Activated CD8-positive, alpha-beta memory T cell treated with anti-CD3 and anti-CD28 coated beads, Interleukin-2, amount 10 ng/mL, durations not matched to agents 7 days and 5 days (primary cell): ENCODE measurements around the gene H2AZ2. TPM values are rescaled to one million over a fixed set of nuclear protein-coding genes. Genes with fewer than 3 reads are reported as not detected.

Source experiments
- ATAC-seq: fragments of 150-1000 bp; cut with Tn5 transposase; one replicate; pipeline ENCODE4 v1.10.0; 2021; ENCODE audit warnings: moderate library complexity
- CTCF ChIA-PET: fragments of 350-600 bp; sonication (Branson Sonifier 250); formaldehyde crosslinking; loops from one replicate; lab custom pipeline; 2021; ENCODE audit warnings: antibody characterized with exemption; lab: Charles Lee
- DNase-seq: peaks from one replicate; pipeline ENCODE4 v3.0.0-alpha.2; 2020
- H3K27ac Mint-ChIP-seq: one replicate; pipeline ENCODE4 v1.8.0; 2021; ENCODE audit warnings: mild to moderate bottlenecking, mixed read lengths
- H3K27me3 Mint-ChIP-seq: one replicate; pipeline ENCODE4 v1.8.0; 2021; ENCODE audit warnings: mixed read lengths
- H3K36me3 Mint-ChIP-seq: one replicate; pipeline ENCODE4 v1.8.0; 2021; ENCODE audit warnings: mild to moderate bottlenecking, mixed read lengths
- H3K4me1 Mint-ChIP-seq: one replicate; pipeline ENCODE4 v1.8.0; 2021; ENCODE audit warnings: mixed read lengths
- H3K4me3 Mint-ChIP-seq: one replicate; pipeline ENCODE4 v1.8.0; 2021; ENCODE audit warnings: mild to moderate bottlenecking, moderate library complexity, mixed read lengths
- H3K9me3 Mint-ChIP-seq: one replicate; pipeline ENCODE4 v1.8.0; 2022; ENCODE audit warnings: low read depth, mixed read lengths
- total RNA-seq, 2 experiments: library from RNA; stranded (reverse); gene quantifications; one replicate each; pipeline ENCODE4 v1.2.3, GENCODE V29; 2021

H2AZ2 gene
- total RNA-seq, result 100 to 1,000 TPM; 302 to 331 TPM

DNA sequence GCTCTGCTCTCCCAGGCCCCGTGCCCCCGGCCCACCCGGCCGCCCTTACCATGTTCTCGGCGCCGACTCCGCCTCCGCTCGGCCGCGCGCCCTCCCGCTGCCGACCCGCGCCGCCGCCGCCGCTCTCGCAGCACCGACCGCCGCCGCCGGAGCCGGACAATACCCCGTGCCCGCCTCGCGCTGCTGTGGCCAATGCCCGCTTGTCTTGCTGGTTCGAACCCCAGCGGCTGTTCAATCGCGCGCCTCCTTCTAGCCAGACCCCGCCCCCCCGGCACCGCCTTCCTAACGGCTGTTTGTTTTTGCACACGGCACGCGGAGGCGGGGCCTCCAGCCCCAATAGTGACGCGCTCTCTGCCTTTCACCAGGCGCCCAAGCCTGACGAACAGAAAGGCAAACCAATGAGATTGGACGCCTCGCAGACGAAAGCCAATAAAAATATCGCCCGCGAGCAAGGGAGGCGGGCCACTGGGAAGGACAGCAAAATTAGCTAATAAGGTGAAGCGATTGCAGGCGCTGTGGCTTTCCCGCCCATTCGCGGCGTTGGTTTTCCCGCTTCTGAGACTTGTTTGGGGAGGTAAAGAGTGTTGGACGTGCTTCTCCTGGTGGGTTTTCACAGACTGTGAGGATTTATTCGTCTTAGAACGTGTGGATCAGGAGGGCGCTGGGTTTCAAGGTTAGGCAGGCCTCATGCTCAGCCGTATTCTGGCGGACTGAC lies at the start of gene H2AZ2:
Gene H2AZ2, minus strand, starts transcription at position 168 of the 715 bp plus-strand sequence. Its CDS starts 116 bp downstream, at position 52.
- H3K4me1 Mint-ChIP-seq, result peaks cover 34% of the 10 kb centered on the region
- H3K4me3 Mint-ChIP-seq, result peak within 1 kb of the TSS; percentile 97
- H3K9me3 Mint-ChIP-seq, result no peaks in the 10 kb centered on the region
- CTCF ChIA-PET, result interaction anchor here (0.9 to 5.4 kb wide), 18 partner anchors 10 to 289 kb away, joined by 3 to 44 read pairs (median 4); partner anchors contain the start of genes DDX56, OGDH, PPIA and PURB
- peaks cover 15% of the 10 kb centered on the region for H3K36me3 Mint-ChIP-seq
- ATAC-seq (peak; percentile 87), DNase-seq (peak; percentile 100)
- H3K27me3 Mint-ChIP-seq, result no peaks in the 10 kb centered on the region
- peak within 1 kb of the TSS; percentile 99 for H3K27ac Mint-ChIP-seq

DNA sequence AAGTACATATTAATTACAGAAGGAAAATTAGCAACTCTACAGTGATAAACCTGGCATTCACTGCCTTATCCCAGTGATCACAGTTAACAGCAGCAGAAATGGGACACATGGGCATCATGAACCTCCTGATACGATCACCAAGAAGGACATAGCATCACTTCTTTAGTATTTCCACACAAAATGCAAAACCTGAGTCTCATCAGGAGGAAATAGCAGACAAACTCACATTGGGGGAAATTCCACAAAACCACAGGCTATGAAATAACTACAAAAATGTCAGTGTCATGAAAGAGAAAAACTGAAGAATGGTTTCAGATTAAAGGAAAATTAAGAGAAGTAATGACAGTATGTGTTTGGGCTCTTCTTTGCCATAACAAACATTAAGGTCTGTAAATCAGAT lies 49.4 kb upstream of the H2AZ2 start:
- Mint-ChIP-seq H3K27ac (peak overlapping the region; percentile 3), H3K4me1 (peaks cover 12% of the 10 kb centered on the region), H3K27me3 (no peaks in the 10 kb centered on the region), H3K4me3 (no peak overlapping the region), H3K36me3 (no peaks in the 10 kb centered on the region), H3K9me3 (no peaks in the 10 kb centered on the region)
- no peak for DNase-seq
- no peak for ATAC-seq
- CTCF ChIA-PET, result interaction anchor here (1.2 kb wide), 1 partner anchor 13 kb away, joined by 3 read pairs; the partner anchor contains the start of gene PURB

DNA sequence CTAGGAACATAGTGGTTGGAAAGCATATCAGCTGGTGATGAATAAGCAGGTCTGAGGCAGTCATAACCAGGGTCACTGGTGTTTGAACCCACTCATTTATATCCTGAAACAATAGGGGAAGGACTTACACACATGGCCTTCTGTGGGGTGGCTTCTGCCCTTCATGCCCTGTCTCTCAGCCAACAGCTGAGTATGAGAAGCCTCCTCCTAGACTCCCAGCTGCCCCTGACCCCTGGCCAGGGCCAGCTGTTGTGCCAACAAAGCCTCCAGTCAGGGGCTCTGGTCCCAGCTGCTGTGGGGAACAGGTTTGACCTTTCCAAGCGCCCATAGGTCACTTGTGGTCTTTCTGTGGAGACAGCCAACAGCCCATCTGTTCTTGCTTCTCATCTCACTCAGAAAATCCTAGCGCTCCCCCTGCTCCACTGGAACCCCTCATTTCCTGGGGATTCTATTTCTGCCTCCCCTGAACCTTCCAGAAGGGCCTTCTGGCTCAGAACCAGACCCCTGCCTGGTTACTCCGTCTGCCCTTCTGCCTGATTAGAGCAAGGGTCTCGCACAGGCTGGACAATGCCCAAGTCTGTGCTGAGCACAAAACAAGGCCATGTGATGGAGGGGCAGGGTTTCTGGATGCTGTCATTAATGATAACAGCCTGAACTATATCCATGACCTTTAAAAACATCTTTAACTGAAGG lies 47.1 kb upstream of the H2AZ2 start:
- Mint-ChIP-seq H3K27ac (no peak overlapping the region), H3K4me3 (no peak overlapping the region), H3K9me3 (no peaks in the 10 kb centered on the region), H3K36me3 (no peaks in the 10 kb centered on the region), H3K27me3 (no peaks in the 10 kb centered on the region), H3K4me1 (peaks cover 28% of the 10 kb centered on the region)
- DNase-seq, result peak; percentile 39
- no peak for ATAC-seq
- CTCF ChIA-PET, result interaction anchor here (0.9 to 1.5 kb wide), 4 partner anchors 9 to 78 kb away, joined by 3 read pairs; no protein-coding TSS in a partner anchor

DNA sequence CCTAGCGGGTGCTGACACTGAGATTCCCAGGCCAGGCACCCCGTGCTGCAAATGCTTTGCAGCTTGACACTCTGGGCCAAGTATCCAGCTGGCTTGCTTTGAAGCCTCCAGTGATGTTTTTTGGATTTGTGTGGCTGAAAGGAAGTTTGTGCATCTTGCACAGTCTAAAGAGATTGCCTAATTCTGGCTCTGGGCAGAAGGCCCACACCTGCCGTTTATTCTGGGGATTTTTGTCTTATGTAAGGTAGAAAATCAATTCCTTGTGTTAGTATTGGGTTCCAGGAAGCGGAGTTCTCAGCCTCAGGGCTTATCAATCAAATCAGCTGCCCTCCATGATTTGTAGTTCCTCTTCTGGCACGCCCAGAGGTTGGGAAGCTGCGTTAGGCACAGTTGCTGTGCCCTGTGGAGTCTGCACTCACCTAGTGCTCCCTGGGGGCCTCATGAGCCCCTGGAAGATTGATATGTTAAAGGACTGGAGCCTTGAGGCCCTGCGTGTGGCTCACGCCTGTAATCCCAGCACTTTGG lies 45.9 kb upstream of the H2AZ2 start:
- Mint-ChIP-seq H3K9me3 (no peaks in the 10 kb centered on the region), H3K4me3 (no peak overlapping the region), H3K27ac (no peak overlapping the region), H3K4me1 (peaks cover 28% of the 10 kb centered on the region), H3K36me3 (no peaks in the 10 kb centered on the region), H3K27me3 (no peaks in the 10 kb centered on the region)
- ATAC-seq, result no peak
- peak; percentile 25 for DNase-seq
- CTCF ChIA-PET, result interaction anchor here (0.9 to 1.5 kb wide), 4 partner anchors 8 to 36 kb away, joined by 3 read pairs; no protein-coding TSS in a partner anchor

DNA sequence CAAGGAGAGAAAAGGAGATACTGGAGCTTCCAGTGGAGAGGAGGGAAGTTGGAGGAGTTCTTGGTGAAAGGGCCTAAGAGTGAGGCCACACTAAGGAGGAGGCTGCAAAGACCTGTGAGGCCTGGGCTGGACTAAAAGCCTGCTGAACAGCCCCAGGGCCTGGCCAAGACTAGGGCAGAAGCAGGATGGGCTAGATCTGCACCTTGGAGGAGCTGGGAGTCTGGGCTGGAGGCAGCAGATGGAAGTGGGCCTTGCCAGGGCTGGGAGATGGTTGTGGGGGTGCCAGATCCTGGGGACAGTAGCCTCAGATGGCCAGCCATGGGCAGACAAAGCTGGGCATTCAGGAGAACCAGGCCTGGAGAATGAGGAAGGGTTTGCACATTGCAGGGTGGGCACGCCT lies 43.9 kb upstream of the H2AZ2 start:
- Mint-ChIP-seq H3K27me3 (no peaks in the 10 kb centered on the region), H3K9me3 (no peaks in the 10 kb centered on the region), H3K4me1 (peaks cover 33% of the 10 kb centered on the region), H3K27ac (peak overlapping the region; percentile 94), H3K36me3 (no peaks in the 10 kb centered on the region), H3K4me3 (no peak overlapping the region)
- peak; percentile 38 for DNase-seq
- CTCF ChIA-PET, result interaction anchor here (1.1 to 1.7 kb wide), 6 partner anchors 9 to 244 kb away, joined by 3 to 5 read pairs (median 4); no protein-coding TSS in a partner anchor
- ATAC-seq, result peak; percentile 14

DNA sequence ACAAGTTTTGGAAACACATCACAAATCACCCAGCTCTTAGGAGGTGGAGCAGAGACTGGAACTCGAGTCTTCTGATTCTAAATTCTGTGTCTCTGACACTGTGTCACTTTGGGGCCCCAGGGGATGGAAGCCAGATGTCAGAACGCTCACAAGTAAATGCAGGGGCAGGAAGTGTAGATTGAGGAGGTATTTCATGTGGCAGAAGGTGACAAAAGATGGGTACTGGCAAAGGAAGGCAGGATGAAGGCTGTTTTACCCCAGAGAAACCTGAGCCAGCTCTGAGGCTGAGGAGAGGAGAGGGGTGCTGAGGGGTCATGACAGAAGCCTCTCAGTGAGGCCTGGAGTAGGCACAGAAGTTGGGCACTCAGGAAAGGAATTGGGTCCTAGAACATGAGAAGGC lies 43.5 kb upstream of the H2AZ2 start:
- no peak overlapping the region for H3K4me3 Mint-ChIP-seq
- H3K27ac Mint-ChIP-seq, result peak overlapping the region; percentile 94
- DNase-seq (peak; percentile 58), ATAC-seq (peak; percentile 58)
- H3K9me3 Mint-ChIP-seq, result no peaks in the 10 kb centered on the region
- CTCF ChIA-PET, result interaction anchor here (1.1 to 1.7 kb wide), 6 partner anchors 9 to 245 kb away, joined by 3 to 5 read pairs (median 4); no protein-coding TSS in a partner anchor
- H3K4me1 Mint-ChIP-seq, result peaks cover 35% of the 10 kb centered on the region
- no peaks in the 10 kb centered on the region for H3K27me3 Mint-ChIP-seq
- no peaks in the 10 kb centered on the region for H3K36me3 Mint-ChIP-seq

DNA sequence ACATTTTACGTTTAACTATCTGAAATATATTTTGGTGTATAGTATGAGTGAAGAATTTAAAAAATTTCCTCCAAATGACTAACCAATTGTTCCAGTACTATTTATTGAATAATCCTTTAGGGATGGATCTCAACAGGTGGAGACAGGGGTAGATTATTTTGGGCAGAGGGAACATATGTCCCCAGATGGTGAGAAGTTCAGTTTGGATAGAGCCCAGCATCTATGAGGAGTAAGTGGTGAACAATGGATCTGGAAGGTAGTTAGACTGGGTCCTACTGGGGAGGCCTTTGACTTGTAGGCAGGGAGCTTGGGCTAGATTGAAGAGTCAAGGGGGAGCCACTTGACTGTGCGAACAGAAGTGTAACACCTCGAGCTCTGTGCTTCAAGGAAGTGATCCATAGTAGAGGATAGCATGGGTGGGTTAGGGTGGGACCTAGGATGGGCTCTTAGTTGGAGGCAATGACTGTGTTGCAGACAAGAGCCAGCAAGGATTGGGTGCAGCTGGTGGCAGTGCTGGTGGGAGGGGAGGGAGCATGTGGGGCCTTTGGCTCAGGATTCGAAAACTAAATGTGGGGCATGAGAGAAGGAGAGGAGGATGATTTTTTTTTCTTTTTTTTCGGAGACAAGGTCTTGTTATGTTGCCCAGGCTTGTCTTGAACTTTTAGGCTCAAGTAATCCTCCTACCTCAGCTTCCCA lies 41.3 kb upstream of the H2AZ2 start:
- Mint-ChIP-seq H3K36me3 (peaks cover 3% of the 10 kb centered on the region), H3K4me1 (peaks cover 42% of the 10 kb centered on the region), H3K27me3 (no peaks in the 10 kb centered on the region), H3K27ac (peak overlapping the region; percentile 54), H3K9me3 (no peaks in the 10 kb centered on the region), H3K4me3 (no peak overlapping the region)
- DNase-seq (peak; percentile 33), ATAC-seq (no peak)
- CTCF ChIA-PET, result interaction anchor here (1.6 kb wide), 1 partner anchor 32 kb away, joined by 5 read pairs; no protein-coding TSS in a partner anchor

DNA sequence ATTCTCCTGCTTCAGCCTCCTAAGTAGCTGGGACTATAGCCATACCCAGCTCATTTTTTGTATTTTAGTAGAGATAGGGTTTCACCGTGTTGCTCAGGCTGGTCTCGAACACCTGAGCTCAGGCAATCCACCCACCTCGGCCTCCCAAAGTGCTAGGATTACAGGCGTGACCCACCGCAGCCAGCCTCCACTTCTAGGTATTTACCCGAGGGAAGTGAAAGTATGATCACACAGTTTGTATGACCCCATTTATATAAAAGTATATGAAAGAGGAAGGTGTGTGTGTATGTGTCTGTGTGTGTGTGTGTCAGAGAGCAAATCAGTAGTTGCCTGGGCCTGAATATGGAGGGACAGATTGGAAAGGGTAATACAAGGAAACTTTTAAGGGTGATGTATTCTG lies 39.4 kb upstream of the H2AZ2 start:
- H3K9me3 Mint-ChIP-seq, result no peaks in the 10 kb centered on the region
- CTCF ChIA-PET, result no interaction called here
- H3K4me3 Mint-ChIP-seq, result no peak overlapping the region
- H3K27ac Mint-ChIP-seq, result peak overlapping the region; percentile 100
- no peak for ATAC-seq
- peaks cover 19% of the 10 kb centered on the region for H3K36me3 Mint-ChIP-seq
- peaks cover 58% of the 10 kb centered on the region for H3K4me1 Mint-ChIP-seq
- DNase-seq, result no peak
- no peaks in the 10 kb centered on the region for H3K27me3 Mint-ChIP-seq

DNA sequence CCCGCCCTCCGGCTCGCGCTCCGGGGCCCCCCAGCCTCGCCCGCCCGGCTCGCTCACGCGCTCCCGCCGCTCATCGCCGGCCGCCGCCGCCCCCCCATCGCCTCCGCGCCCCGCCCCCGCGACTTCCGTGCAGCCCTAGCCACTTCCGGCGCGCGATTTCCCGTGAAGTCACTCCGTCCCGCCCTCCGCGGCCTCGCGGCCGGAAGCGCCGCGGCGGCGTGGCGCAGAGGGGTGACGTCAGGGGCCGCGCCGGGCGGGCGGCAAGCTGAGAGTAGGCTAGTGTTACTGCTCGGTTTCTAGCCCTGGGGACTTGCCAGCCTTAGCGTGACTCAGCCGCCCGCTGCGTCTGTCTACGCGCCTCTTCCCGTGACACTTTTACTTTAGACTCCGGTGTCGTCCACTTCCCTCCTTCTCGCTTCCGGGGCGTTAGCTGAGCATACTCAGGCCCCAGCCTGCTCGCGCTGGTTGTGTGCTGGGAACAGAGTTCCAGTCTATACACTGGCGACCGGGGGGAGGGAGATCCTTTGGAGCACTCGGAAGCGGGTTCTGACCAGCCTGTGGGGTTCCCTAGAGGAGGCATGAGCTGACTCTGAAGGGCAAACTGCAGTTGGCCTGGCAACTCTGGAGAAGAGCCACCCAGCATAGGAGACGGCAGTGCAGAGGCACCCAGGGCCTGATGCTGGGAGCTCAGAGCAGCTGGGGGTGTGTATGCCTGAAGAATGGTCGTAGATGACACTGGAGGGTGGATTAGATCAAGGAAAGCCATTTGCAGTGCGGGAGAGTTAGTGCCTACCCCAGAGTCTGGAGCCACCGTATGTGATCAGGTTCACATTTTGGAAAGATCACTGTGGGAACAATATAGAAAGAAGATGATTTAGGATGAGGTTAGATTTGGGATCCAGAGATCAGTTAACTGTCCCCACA lies 37.8 kb upstream of the H2AZ2 start, which contains the start of gene PURB:
Gene PURB, minus strand, starts transcription at position 137 of the 924 bp plus-strand sequence. CDS start 182 bp downstream, outside the sequence.
- DNase-seq (peak; percentile 98), ATAC-seq (peak; percentile 89)
- H3K4me1 Mint-ChIP-seq, result peaks cover 56% of the 10 kb centered on the region
- H3K36me3 Mint-ChIP-seq, result peaks cover 33% of the 10 kb centered on the region
- no peaks in the 10 kb centered on the region for H3K27me3 Mint-ChIP-seq
- H3K9me3 Mint-ChIP-seq, result no peaks in the 10 kb centered on the region
- CTCF ChIA-PET, result interaction anchor here (0.6 to 10.6 kb wide), 13 partner anchors 9 to 321 kb away, joined by 3 to 134 read pairs (median 3); partner anchors contain the start of genes H2AZ2 and TMED4
- peak within 1 kb of the TSS; percentile 93 for H3K4me3 Mint-ChIP-seq
- peak within 1 kb of the TSS; percentile 100 for H3K27ac Mint-ChIP-seq

DNA sequence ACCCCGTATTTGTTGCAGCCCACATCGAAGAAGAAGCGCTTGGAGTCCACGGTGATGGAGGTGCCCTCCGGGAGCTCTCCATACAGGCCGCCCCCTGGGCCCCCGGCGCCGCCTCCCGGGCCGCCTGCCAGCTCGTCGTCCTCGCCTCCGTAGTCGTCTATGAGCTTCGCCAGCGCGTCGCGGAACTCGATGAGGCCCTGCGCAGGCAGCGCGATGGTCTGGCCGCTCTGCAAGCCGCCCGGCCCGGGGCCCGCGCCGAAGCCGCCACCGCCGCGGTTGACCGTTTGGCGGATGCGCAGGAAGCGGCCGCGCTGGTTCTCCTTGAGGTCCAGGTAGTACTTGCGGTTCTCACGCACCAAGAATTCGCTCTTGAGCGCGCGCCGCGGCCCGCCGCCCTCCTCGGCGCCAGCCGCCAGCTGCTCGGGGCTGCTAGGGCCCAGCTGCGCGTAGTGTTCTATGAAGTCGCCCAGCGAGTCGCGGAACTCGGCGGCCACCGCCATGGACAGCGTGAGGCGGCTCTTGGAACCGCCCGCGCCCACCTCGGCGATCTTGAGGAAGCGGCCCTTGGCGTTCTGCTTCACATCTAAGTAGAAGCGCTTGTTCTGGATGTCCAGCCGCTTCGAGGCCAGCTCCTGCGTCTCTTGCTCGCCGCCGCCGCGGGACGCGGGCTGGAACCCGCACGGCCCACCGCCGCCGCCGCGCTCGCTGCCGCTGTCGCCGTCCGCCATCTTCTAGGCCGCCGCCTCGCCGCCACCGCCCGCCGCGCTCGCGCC lies 36.9 kb upstream of the H2AZ2 start:
- Mint-ChIP-seq H3K9me3 (no peaks in the 10 kb centered on the region), H3K27me3 (no peaks in the 10 kb centered on the region), H3K4me1 (peaks cover 63% of the 10 kb centered on the region), H3K36me3 (peaks cover 39% of the 10 kb centered on the region), H3K27ac (peak overlapping the region; percentile 100), H3K4me3 (peak overlapping the region; percentile 93)
- DNase-seq (peak; percentile 72), ATAC-seq (peak; percentile 25)
- CTCF ChIA-PET, result interaction anchor here (0.8 to 10.6 kb wide), 13 partner anchors 11 to 320 kb away, joined by 3 to 134 read pairs (median 3); partner anchors contain the start of genes DDX56, H2AZ2 and TMED4

DNA sequence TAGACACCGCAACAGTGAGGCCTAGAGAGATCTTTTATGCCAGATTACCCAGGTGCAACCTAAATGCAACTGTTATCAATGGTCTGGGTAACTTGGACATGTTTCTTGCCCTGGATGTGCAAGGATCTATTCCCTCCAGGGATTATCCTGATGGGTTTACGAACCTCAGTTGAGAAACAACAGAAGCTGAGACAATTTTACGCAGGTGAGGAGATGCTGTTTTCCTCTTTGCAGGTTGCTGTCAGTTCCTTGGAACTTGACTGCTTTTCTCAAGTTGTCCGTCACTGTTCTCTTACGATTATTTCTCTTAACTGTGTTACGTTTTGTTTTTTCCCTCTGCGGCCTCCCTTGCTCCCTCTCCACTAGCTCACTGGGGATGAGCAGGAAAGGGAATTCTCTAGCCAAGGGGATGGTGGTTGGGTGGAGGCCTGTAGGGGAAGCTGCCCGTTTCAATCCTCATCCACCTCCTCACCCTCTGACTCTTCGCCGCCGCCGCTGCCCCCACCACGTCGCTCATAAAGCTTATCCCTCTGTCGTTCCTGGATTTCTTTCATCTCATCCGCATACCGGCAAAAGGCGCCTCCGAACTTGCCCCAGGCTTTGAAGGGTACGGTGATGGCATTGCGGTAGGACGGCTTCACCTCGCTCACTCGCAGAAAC lies 36.2 kb upstream of the H2AZ2 start:
- no peaks in the 10 kb centered on the region for H3K27me3 Mint-ChIP-seq
- no peak for DNase-seq
- no peak for ATAC-seq
- H3K36me3 Mint-ChIP-seq, result peaks cover 43% of the 10 kb centered on the region
- no peaks in the 10 kb centered on the region for H3K9me3 Mint-ChIP-seq
- CTCF ChIA-PET, result interaction anchor here (0.8 to 10.6 kb wide), 11 partner anchors 10 to 310 kb away, joined by 3 to 134 read pairs (median 3); partner anchors contain the start of genes DDX56, H2AZ2 and TMED4
- H3K27ac Mint-ChIP-seq, result peak overlapping the region; percentile 97
- H3K4me3 Mint-ChIP-seq, result peak overlapping the region; percentile 93
- peaks cover 68% of the 10 kb centered on the region for H3K4me1 Mint-ChIP-seq
